ENCODE results near the gene TNRC6A.

Gene TNRC6A

DNA sequence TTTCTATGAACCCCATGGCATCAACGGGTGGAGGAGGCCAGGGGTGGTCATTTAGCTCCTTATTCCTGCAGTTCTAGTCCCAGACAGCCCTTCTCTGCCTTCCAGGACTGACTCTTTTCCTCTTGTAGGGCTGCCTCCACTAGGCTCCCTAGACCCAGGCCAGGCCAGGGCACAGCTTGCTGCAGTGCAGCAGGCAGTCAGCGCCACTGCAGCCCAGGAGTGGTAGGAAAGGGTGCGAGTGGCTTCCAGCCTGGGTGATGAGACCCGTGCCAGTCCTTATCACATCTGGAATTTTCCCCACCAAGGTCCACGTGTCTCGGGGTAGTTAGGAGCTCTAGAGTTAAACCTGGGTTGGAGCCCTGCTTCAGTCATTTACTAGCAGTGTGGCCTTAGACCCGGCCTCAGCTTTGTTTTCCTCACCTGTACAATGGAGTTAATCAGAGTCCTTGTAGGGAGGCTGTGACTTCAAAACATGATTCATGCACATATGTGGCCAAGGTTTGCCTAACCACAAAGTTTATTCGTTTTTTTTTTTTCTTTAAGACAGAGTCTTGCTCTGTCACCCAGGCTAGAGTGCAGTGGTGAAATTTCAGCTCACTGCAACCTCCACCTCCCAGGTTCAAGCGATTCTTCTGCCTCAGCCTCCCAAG is 121.0 kb downstream of the TNRC6A start:
- in situ Hi-C loops (cut with HindIII; ENCODE audit: low pct_ligation_motif_present, low sequenced_read_pairs), result no loop called here
- Histone ChIP-seq H3K4me3 (ENCODE audit: low read depth, low read length) (no peak overlapping the region), H3K36me3 (replicated peaks) (no peaks in the 10 kb centered on the region), H3K27me3 (replicated peaks) (no peaks in the 10 kb centered on the region), H3K27ac (no peak overlapping the region)
- DNase-seq, result no peak
- TF ChIP-seq, protein P1, sequence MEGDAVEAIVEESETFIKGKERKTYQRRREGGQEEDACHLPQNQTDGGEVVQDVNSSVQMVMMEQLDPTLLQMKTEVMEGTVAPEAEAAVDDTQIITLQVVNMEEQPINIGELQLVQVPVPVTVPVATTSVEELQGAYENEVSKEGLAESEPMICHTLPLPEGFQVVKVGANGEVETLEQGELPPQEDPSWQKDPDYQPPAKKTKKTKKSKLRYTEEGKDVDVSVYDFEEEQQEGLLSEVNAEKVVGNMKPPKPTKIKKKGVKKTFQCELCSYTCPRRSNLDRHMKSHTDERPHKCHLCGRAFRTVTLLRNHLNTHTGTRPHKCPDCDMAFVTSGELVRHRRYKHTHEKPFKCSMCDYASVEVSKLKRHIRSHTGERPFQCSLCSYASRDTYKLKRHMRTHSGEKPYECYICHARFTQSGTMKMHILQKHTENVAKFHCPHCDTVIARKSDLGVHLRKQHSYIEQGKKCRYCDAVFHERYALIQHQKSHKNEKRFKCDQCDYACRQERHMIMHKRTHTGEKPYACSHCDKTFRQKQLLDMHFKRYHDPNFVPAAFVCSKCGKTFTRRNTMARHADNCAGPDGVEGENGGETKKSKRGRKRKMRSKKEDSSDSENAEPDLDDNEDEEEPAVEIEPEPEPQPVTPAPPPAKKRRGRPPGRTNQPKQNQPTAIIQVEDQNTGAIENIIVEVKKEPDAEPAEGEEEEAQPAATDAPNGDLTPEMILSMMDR (IDR thresholded peaks at IDR 0.05; ENCODE audit: low read depth, low read length, missing control alignments), result no peak

DNA sequence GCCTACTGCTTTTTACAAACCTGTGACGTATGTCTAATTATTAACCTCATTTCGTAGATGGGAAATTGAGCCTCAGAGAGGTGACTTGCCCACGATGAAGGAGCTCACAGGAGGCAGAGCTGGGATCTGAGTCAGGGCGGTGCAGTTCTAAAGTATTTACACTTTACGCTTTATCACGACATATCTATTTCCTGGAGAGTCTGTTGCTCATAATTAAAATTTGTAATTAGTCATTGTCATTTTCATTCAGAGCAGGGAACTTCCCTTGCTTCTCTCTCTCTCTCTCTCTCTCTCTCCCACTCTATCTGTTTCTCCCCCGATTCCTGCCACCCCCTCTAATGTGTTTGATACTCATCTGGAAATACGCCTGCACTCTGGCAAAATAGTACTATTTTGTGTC is 122.2 kb downstream of the TNRC6A start:
- Histone ChIP-seq H3K27ac (no peak overlapping the region), H3K4me3 (ENCODE audit: low read depth, low read length) (no peak overlapping the region), H3K36me3 (replicated peaks) (no peaks in the 10 kb centered on the region), H3K27me3 (replicated peaks) (no peaks in the 10 kb centered on the region)
- in situ Hi-C loops (cut with HindIII; ENCODE audit: low pct_ligation_motif_present, low sequenced_read_pairs), result no loop called here
- TF ChIP-seq, protein P1 (IDR thresholded peaks at IDR 0.05; ENCODE audit: low read depth, low read length, missing control alignments), result no peak
- no peak for DNase-seq

DNA sequence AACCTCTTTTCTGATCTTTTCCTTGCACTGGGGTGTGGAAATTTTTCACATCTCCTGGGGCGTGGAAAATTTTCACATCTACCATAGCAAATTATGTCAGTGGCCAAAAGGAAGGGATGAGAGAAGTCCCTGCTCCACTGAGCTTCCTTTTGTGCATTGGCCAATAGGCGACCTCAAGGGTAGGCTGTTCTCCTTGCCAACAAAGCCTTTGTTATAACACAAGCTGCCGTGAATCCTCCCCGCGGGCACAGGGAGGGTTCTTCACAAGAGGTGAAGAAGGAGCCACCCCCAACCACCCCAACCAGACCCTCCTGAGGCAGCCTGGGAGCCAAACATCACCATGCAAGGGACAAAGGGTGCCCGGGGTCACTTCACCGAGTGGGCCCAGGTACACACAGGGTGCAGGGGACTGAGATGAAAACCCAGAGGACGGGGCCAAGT is 122.8 kb downstream of the TNRC6A start:
- TF ChIP-seq, protein P1 (IDR thresholded peaks at IDR 0.05; ENCODE audit: low read depth, low read length, missing control alignments), result no peak
- H3K27me3 ChIP-seq (replicated peaks), result no peaks in the 10 kb centered on the region
- in situ Hi-C loops (cut with HindIII; ENCODE audit: low pct_ligation_motif_present, low sequenced_read_pairs), result no loop called here

DNA sequence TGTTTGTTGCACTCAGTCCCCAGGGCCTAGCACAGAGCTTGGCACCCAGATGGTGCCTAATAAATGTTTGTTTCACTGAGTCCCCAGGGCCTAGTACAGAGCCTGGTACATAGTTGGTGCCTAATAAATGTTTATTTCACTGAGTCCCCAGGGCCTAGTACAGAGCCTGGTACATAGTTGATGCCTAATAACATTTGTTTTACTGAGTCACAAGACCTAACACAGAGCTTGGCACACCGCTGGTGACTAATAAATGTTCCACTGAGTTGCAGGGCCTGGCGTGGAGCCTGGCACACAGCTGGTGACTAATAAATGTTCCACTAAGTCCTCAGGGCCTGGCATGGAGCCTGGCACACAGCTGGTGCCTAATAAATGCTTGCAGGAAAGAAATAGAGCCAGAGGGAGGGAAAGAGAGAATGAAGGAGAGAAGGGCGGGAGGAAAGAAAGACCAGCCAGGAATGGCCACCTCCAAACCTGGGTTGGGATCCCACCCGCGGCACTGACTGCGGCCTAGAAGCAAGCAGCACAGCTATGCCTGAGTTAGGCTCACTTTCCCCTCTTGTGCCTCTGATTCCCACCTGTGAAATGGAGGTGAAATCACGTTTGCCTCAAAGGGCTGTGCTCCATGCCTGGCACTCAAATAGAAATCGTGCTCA is 123.8 kb downstream of the TNRC6A start:
- no peaks in the 10 kb centered on the region for H3K27me3 ChIP-seq (replicated peaks)
- H3K36me3 ChIP-seq (replicated peaks), result no peaks in the 10 kb centered on the region
- H3K4me3 ChIP-seq (ENCODE audit: low read depth, low read length), result no peak overlapping the region
- in situ Hi-C loops (cut with HindIII; ENCODE audit: low pct_ligation_motif_present, low sequenced_read_pairs), result no loop called here
- no peak for DNase-seq
- no peak overlapping the region for H3K27ac ChIP-seq
- TF ChIP-seq, protein P1 (IDR thresholded peaks at IDR 0.05; ENCODE audit: low read depth, low read length, missing control alignments), result no peak

More for the DNA sequence above, 122.8 kb downstream of the TNRC6A start:
- H3K4me3 ChIP-seq (ENCODE audit: low read depth, low read length), result no peak overlapping the region
- no peak overlapping the region for H3K27ac ChIP-seq
- no peaks in the 10 kb centered on the region for H3K36me3 ChIP-seq (replicated peaks)
- DNase-seq, result no peak

DNA sequence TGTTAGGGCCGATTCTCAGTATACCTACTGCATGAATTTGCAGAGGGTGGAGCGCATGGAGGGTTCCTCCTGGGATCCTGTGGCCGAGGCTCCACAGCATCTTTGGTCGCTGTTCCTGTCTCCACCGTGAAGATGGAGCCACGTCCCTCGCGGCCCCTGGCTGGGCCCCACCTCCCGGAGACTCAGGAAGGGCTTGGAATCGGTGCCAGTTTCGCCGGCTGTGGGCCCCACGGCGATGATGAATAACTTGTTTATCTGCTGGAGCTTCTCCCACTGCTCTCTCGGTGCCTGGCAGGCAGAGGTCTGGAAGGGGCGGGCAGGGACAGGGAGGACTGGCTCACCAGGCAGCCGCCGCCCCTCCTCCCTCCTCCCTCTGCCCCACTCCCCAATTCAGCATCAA is 124.4 kb downstream of the TNRC6A start:
- peak; percentile 52 for DNase-seq
- in situ Hi-C loops (cut with HindIII; ENCODE audit: low pct_ligation_motif_present, low sequenced_read_pairs), result no loop called here
- no peaks in the 10 kb centered on the region for H3K27me3 ChIP-seq (replicated peaks)
- H3K36me3 ChIP-seq (replicated peaks), result no peaks in the 10 kb centered on the region
- H3K4me3 ChIP-seq (ENCODE audit: low read depth, low read length), result no peak overlapping the region
- TF ChIP-seq, protein P1 (IDR thresholded peaks at IDR 0.05; ENCODE audit: low read depth, low read length, missing control alignments), result no peak
- H3K27ac ChIP-seq, result no peak overlapping the region

Data from brain microvascular endothelial cell (primary cell).